Mesenchymal stem cell (in vitro differentiated cells and primary cell): ENCODE data around the gene ACMSD.

Experiments
- DNase-seq: peaks from one replicate; pipeline ENCODE4 v3.0.0-alpha.2; 2013
- H2AFZ ChIP-seq: one replicate; pipeline ENCODE4 v1.6.1; 2013; ENCODE audit warnings: low read depth, mild to moderate bottlenecking, control low read depth, inconsistent platforms, low read length, moderate library complexity
- H2AK5ac ChIP-seq: 2 replicates; pipeline ENCODE4 v1.6.1; 2013; ENCODE audit warnings: low read length, moderate library complexity, mild to moderate bottlenecking, inconsistent platforms; ENCODE audit not compliant: severe bottlenecking
- H2BK120ac ChIP-seq: one replicate; pipeline ENCODE4 v1.6.1; 2013; ENCODE audit warnings: low read depth, mild to moderate bottlenecking, inconsistent platforms, low read length, moderate library complexity
- H2BK12ac ChIP-seq, 2 experiments: one replicate each; pipeline ENCODE4 v1.6.1; 2013; ENCODE audit warnings: inconsistent platforms in 2 of 2, low read length in 2 of 2, mild to moderate bottlenecking in 2 of 2, moderate library complexity in 2 of 2, control low read depth in 1 of 2
- H2BK15ac ChIP-seq: one replicate; pipeline ENCODE4 v1.6.1; 2013; ENCODE audit warnings: mild to moderate bottlenecking, low read depth, inconsistent platforms; ENCODE audit not compliant: poor library complexity, severe bottlenecking
- H2BK5ac ChIP-seq: 2 replicates; pipeline ENCODE4 v1.6.1; 2013; ENCODE audit warnings: low read depth, mild to moderate bottlenecking, low read length, control low read depth, inconsistent platforms; ENCODE audit not compliant: poor library complexity, severe bottlenecking
- H3K14ac ChIP-seq, 2 experiments: one replicate each; pipeline ENCODE4 v1.6.1; 2013; ENCODE audit warnings: inconsistent platforms in 2 of 2, low read length in 2 of 2, control low read depth in 1 of 2, mild to moderate bottlenecking in 1 of 2, moderate library complexity in 1 of 2
- H3K18ac ChIP-seq, 2 experiments: one replicate each; pipeline ENCODE4 v1.6.1; 2013; ENCODE audit warnings: inconsistent platforms in 2 of 2, low read length in 2 of 2, control low read depth in 1 of 2, low read depth in 1 of 2, mild to moderate bottlenecking in 1 of 2
- H3K23ac ChIP-seq, 2 experiments: one replicate each; pipeline ENCODE4 v1.6.1; 2013; ENCODE audit warnings: inconsistent platforms in 2 of 2, low read length in 2 of 2, mild to moderate bottlenecking in 2 of 2, moderate library complexity in 2 of 2, control low read depth in 1 of 2
- H3K27ac ChIP-seq: 2 replicates; pipeline ENCODE4 v1.5.1; 2013; ENCODE audit warnings: mild to moderate bottlenecking, moderate library complexity, low read length, control low read depth, inconsistent platforms; ENCODE audit not compliant: poor library complexity, severe bottlenecking
- H3K27me3 ChIP-seq, 2 experiments: 2 replicates each; pipeline versions ENCODE4 v1.6.1 to v1.7.0; 2013; ENCODE audit warnings: low read length in 2 of 2, mild to moderate bottlenecking in 2 of 2, moderate library complexity in 2 of 2, control low read depth in 1 of 2, inconsistent platforms in 1 of 2; ENCODE audit not compliant: control insufficient read depth in 1 of 2, insufficient read depth in 1 of 2
- H3K36me3 ChIP-seq, 2 experiments: 2 replicates each; pipeline versions ENCODE4 v1.6.1 to v1.7.0; 2013; ENCODE audit warnings: low read length in 2 of 2, control low read depth in 1 of 2, inconsistent platforms in 1 of 2, low read depth in 1 of 2, mild to moderate bottlenecking in 1 of 2; ENCODE audit not compliant: insufficient read depth in 2 of 2, control insufficient read depth in 1 of 2
- H3K4ac ChIP-seq, 2 experiments: one replicate each; pipeline ENCODE4 v1.6.1; 2013; ENCODE audit warnings: inconsistent platforms in 2 of 2, low read length in 2 of 2, mild to moderate bottlenecking in 2 of 2, moderate library complexity in 2 of 2, control low read depth in 1 of 2, low read depth in 1 of 2
- H3K4me1 ChIP-seq: 2 replicates; pipeline ENCODE4 v1.6.1; 2013; ENCODE audit warnings: low read depth, low read length, control low read depth; ENCODE audit not compliant: control insufficient read depth, insufficient read depth
- H3K4me2 ChIP-seq: 2 replicates; pipeline ENCODE4 v1.6.1; 2013; ENCODE audit warnings: low read length, mild to moderate bottlenecking, inconsistent platforms; ENCODE audit not compliant: poor library complexity, severe bottlenecking
- H3K4me3 ChIP-seq, 2 experiments: 2 replicates each; pipeline versions ENCODE4 v1.5.1 to v1.7.0; 2013; ENCODE audit warnings: low read length in 2 of 2, mild to moderate bottlenecking in 2 of 2, control low read depth in 1 of 2, low read depth in 1 of 2; ENCODE audit not compliant: insufficient read depth in 1 of 2
- H3K79me1 ChIP-seq: replicated peaks from 2 replicates; pipeline ENCODE4 v1.6.1; 2013; ENCODE audit warnings: mild to moderate bottlenecking, control low read depth, low read length, inconsistent platforms; ENCODE audit not compliant: poor library complexity, severe bottlenecking
- H3K9ac ChIP-seq: 2 replicates; pipeline ENCODE4 v1.7.0; 2013; ENCODE audit warnings: mild to moderate bottlenecking, low read length, moderate library complexity
- H3K9me3 ChIP-seq: 2 replicates; pipeline ENCODE4 v1.7.0; 2013; ENCODE audit warnings: mild to moderate bottlenecking, low read length; ENCODE audit not compliant: control insufficient read depth
- H4K8ac ChIP-seq: one replicate; pipeline ENCODE4 v1.6.1; 2013; ENCODE audit warnings: inconsistent platforms, mild to moderate bottlenecking, low read length, moderate library complexity
- H4K91ac ChIP-seq: one replicate; pipeline ENCODE4 v1.6.1; 2013; ENCODE audit warnings: mild to moderate bottlenecking, low read length, inconsistent platforms
- WGBS: methylation state at CpG from one replicate; pipeline ENCODE4 v1.1.7; 2013; ENCODE audit warnings: mixed read lengths; 5-methylcytosine and 5-hydroxymethylcytosine counted together

ACMSD gene

DNA sequence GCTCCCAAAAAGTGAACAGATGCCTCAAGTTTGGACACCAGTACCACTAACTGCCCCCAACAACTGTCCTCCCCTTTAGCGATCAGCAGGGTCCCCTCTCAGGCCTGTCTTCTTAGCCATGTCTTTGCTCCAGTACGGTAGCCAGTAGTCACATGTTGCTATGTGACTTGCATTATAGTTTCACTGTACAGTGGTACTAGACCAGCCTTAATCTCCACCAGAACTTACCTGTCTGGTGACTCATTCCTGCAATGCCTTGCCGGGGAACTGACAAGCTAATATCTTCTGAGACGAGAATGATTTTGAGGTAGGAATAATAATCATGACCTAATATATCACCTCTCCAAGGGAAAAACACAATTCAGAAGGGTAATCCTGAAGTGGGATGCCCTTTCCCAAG lies 23.7 kb downstream of the ACMSD start:
- no peak for DNase-seq
- 75% methylated on average over 2 of the region's 4 CpGs for WGBS
- no peak overlapping the region for H2BK120ac ChIP-seq

GRCh38 chr2:134862674-134863073 lies 24.3 kb downstream of the ACMSD start:
- no peak overlapping the region for H2BK5ac ChIP-seq
- H2BK15ac ChIP-seq: no peak overlapping the region
- no peak for DNase-seq
- H2BK120ac ChIP-seq: no peak overlapping the region
- H3K9ac ChIP-seq: no peak overlapping the region
- no peak overlapping the region for H4K8ac ChIP-seq
- no peaks in the 10 kb centered on the region for H3K79me1 ChIP-seq
- H3K18ac ChIP-seq: no peak overlapping the region
- no peak overlapping the region for H3K23ac ChIP-seq
- no peak overlapping the region for H2BK12ac ChIP-seq
- no peak overlapping the region for H2AFZ ChIP-seq
- no peaks in the 10 kb centered on the region for H3K36me3 ChIP-seq
- H3K27ac ChIP-seq: no peak overlapping the region
- no peak overlapping the region for H3K4ac ChIP-seq
- H3K4me2 ChIP-seq: no peak overlapping the region
- no peak overlapping the region for H3K4me3 ChIP-seq
- H3K27me3 ChIP-seq: no peaks in the 10 kb centered on the region
- 79% methylated on average over 3 of the region's 3 CpGs for WGBS
- no peaks in the 10 kb centered on the region for H3K9me3 ChIP-seq
- peaks cover 4% of the 10 kb centered on the region for H3K4me1 ChIP-seq
- H2AK5ac ChIP-seq: no peak overlapping the region
- H3K14ac ChIP-seq: no peak overlapping the region
- no peak overlapping the region for H4K91ac ChIP-seq

More for the DNA sequence above, 23.7 kb downstream of the ACMSD start:
- no peak overlapping the region for H2BK12ac ChIP-seq
- no peak overlapping the region for H3K18ac ChIP-seq
- H3K27ac ChIP-seq: no peak overlapping the region
- H3K27me3 ChIP-seq: no peaks in the 10 kb centered on the region
- H3K9ac ChIP-seq: no peak overlapping the region
- no peak overlapping the region for H4K91ac ChIP-seq
- H2AK5ac ChIP-seq: no peak overlapping the region
- H3K36me3 ChIP-seq: no peaks in the 10 kb centered on the region
- peaks cover 4% of the 10 kb centered on the region for H3K4me1 ChIP-seq
- H2BK5ac ChIP-seq: no peak overlapping the region
- no peak overlapping the region for H2BK15ac ChIP-seq
- H3K14ac ChIP-seq: no peak overlapping the region
- no peaks in the 10 kb centered on the region for H3K9me3 ChIP-seq
- H3K4me3 ChIP-seq: no peak overlapping the region
- no peak overlapping the region for H4K8ac ChIP-seq
- H3K4me2 ChIP-seq: no peak overlapping the region
- H3K4ac ChIP-seq: no peak overlapping the region
- H3K79me1 ChIP-seq: no peaks in the 10 kb centered on the region
- H2AFZ ChIP-seq: no peak overlapping the region
- no peak overlapping the region for H3K23ac ChIP-seq

- H3K4me1 ChIP-seq: peaks cover 4% of the 10 kb centered on the region
- no peak overlapping the region for H3K4me3 ChIP-seq
- H2BK12ac ChIP-seq: no peak overlapping the region
- H4K91ac ChIP-seq: no peak overlapping the region
- no peak overlapping the region for H3K27ac ChIP-seq
- H3K14ac ChIP-seq: no peak overlapping the region
- no peak overlapping the region for H3K23ac ChIP-seq
- no peaks in the 10 kb centered on the region for H3K36me3 ChIP-seq
- H2BK120ac ChIP-seq: no peak overlapping the region
- 96% methylated on average over 19 of the region's 20 CpGs for WGBS
- H2AFZ ChIP-seq: no peak overlapping the region
- no peak overlapping the region for H2BK15ac ChIP-seq
- H2BK5ac ChIP-seq: no peak overlapping the region
- no peaks in the 10 kb centered on the region for H3K27me3 ChIP-seq
- H3K9ac ChIP-seq: no peak overlapping the region
- H3K79me1 ChIP-seq: no peaks in the 10 kb centered on the region
- H3K4ac ChIP-seq: no peak overlapping the region
- no peak overlapping the region for H3K4me2 ChIP-seq
- no peak overlapping the region for H3K18ac ChIP-seq
- H4K8ac ChIP-seq: no peak overlapping the region
- no peak for DNase-seq
- H3K9me3 ChIP-seq: no peaks in the 10 kb centered on the region
- H2AK5ac ChIP-seq: no peak overlapping the region
Measured at GRCh38 chr2:134863446-134863845, 25.0 kb downstream of the ACMSD start.

DNA sequence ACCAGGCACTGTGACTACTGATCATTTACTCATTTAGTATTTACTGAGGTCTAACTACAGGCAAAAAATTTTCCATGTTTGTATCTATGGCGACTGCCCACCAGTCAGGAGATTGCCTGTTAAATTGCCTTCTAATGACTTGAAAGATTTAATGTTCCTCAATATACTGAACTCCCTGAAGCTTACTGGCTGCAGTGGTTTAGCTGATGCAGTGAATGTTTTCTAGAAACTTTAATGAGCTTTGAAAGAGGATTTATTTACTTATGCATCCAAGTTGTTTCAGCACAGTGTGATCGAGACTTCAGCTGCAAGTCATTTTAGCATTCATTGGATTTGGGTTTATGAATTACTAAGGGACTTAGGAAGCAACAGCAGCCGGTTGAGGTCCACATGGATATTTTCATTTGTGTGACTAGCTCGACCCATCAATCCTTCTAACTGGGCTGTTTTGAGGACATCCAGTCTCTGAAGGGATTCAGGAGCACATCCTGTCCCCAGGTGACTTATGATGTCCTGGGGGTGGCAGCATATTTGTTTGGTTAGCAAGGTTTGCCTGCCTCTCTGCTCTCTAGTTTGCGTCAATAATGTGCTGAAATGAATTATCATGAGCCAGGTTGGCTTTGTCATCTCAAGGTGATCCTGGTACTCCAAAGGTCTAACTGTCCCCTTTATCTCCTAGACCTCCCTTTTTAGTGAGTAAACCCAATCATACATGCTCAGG lies 26.8 kb downstream of the ACMSD start:
- 93% methylated on average over 3 of the region's 5 CpGs for WGBS
- no peaks in the 10 kb centered on the region for H3K79me1 ChIP-seq

More for the DNA sequence above, 26.8 kb downstream of the ACMSD start:
- no peak overlapping the region for H2AFZ ChIP-seq
- H2BK120ac ChIP-seq: no peak overlapping the region
- H3K9ac ChIP-seq: no peak overlapping the region
- no peaks in the 10 kb centered on the region for H3K36me3 ChIP-seq
- no peak overlapping the region for H3K14ac ChIP-seq
- peak overlapping the region in 1 of 2 experiments; percentile 11 for H2BK12ac ChIP-seq
- H3K4ac ChIP-seq: no peak overlapping the region
- H2AK5ac ChIP-seq: no peak overlapping the region
- H3K27ac ChIP-seq: no peak overlapping the region
- H3K4me1 ChIP-seq: peaks cover 6% of the 10 kb centered on the region
- H4K91ac ChIP-seq: no peak overlapping the region
- no peak overlapping the region for H4K8ac ChIP-seq
- H3K9me3 ChIP-seq: no peaks in the 10 kb centered on the region
- H2BK5ac ChIP-seq: no peak overlapping the region
- no peak overlapping the region for H3K18ac ChIP-seq
- H3K4me2 ChIP-seq: no peak overlapping the region
- H3K27me3 ChIP-seq: no peaks in the 10 kb centered on the region
- H2BK15ac ChIP-seq: no peak overlapping the region
- no peak overlapping the region for H3K4me3 ChIP-seq
- no peak overlapping the region for H3K23ac ChIP-seq
- no peak for DNase-seq
